Endodermal cell (in vitro differentiated cells): ENCODE results near the gene BCAM. TPM values are rescaled to one million over a fixed set of nuclear protein-coding genes. Genes with fewer than 3 reads are reported as not detected.
A peak's percentile ranks its signal among the peaks of the same experiment; 100 is the strongest.
"Not testable (repeated sequence)": the region's sequence is repeated elsewhere in the genome, so short reads cannot be mapped to it uniquely, and the experiment has no call there.

Experiments used
- DNase-seq: peaks from one replicate; pipeline ENCODE4 v3.0.0-alpha.2; 2017
- H3K27ac ChIP-seq: 2 replicates; pipeline ENCODE4 v1.5.1; 2013; ENCODE audit warnings: mild to moderate bottlenecking, low read depth, low read length, moderate library complexity
- H3K27me3 ChIP-seq: 2 replicates; pipeline ENCODE4 v1.6.1; 2013; ENCODE audit warnings: mild to moderate bottlenecking, low read length, moderate library complexity; ENCODE audit not compliant: insufficient read depth, control insufficient read depth, poor library complexity, severe bottlenecking
- H3K36me3 ChIP-seq: 2 replicates; pipeline ENCODE4 v1.7.0; 2013; ENCODE audit warnings: mild to moderate bottlenecking, low read length, moderate library complexity; ENCODE audit not compliant: control insufficient read depth, insufficient read depth
- H3K4me1 ChIP-seq: one replicate; pipeline ENCODE4 v1.7.0; 2013; ENCODE audit warnings: low read length; ENCODE audit not compliant: control insufficient read depth, insufficient read depth
- H3K4me3 ChIP-seq: 2 replicates; pipeline ENCODE4 v1.5.1; 2013; ENCODE audit warnings: mild to moderate bottlenecking, low read length, moderate library complexity
- H3K9ac ChIP-seq: 2 replicates; pipeline ENCODE4 v1.6.1; 2013; ENCODE audit warnings: mild to moderate bottlenecking, low read length, moderate library complexity; ENCODE audit not compliant: poor library complexity, severe bottlenecking; ENCODE audit errors: extremely low read depth
- H3K9me3 ChIP-seq: 2 replicates; pipeline ENCODE4 v1.6.1; 2013; ENCODE audit warnings: mild to moderate bottlenecking, low read length, moderate library complexity; ENCODE audit not compliant: control insufficient read depth
- H3K27ac Mint-ChIP-seq: 2 replicates; pipeline ENCODE4 v1.8.0; 2020; ENCODE audit warnings: mixed read lengths
- H3K27me3 Mint-ChIP-seq: 2 replicates; pipeline ENCODE4 v1.8.0; 2021; ENCODE audit warnings: mild to moderate bottlenecking, mixed read lengths; ENCODE audit not compliant: insufficient read depth
- H3K36me3 Mint-ChIP-seq: 2 replicates; pipeline ENCODE4 v1.8.0; 2020; ENCODE audit warnings: low read depth, mixed read lengths
- H3K4me1 Mint-ChIP-seq: 2 replicates; pipeline ENCODE4 v1.8.0; 2020; ENCODE audit warnings: mixed read lengths
- H3K4me3 Mint-ChIP-seq: 2 replicates; pipeline ENCODE4 v1.8.0; 2020; ENCODE audit warnings: mild to moderate bottlenecking, moderate library complexity, mixed read lengths
- H3K9me3 Mint-ChIP-seq: 2 replicates; pipeline ENCODE4 v1.8.0; 2020; ENCODE audit warnings: mild to moderate bottlenecking, mixed read lengths
- CTCF ChIP-seq: fragments of 200-600 bp; sonication (generic); conservative IDR thresholded peaks from 2 replicates; pipeline ENCODE4 v1.5.0; 2021; ENCODE audit warnings: antibody characterized with exemption, mild to moderate bottlenecking
- WGBS, 2 experiments: methylation state at CpG; one replicate each; pipeline versions ENCODE4 v1.1.5 to v1.1.7; 2013; ENCODE audit warnings: missing lambda C conversion rate in 2 of 2, mixed read lengths in 1 of 2; ENCODE audit not compliant: insufficient coverage in 1 of 2, insufficient read length in 1 of 2; 5-methylcytosine and 5-hydroxymethylcytosine counted together
- total RNA-seq, 2 donors: library from RNA; stranded (reverse); fragmentation: NEBNext Ultra II Directional in 1 of 2; extraction: Animal tissue kit (Norgen Biotek cat#: 25700) in 1 of 2; gene quantifications; 2 replicates in 1 of 2; 3 replicates in 1 of 2; pipeline ENCODE4 v1.2.1, GENCODE V29; 2021

BCAM gene
- total RNA-seq, 2 donors from 2014 or later, result 62.9 to 64.0 TPM

- no peak overlapping the region for H3K9ac ChIP-seq
- Mint-ChIP-seq H3K4me3 (no peak overlapping the region), H3K36me3 (peaks cover 62% of the 10 kb centered on the region), H3K9me3 (no peaks in the 10 kb centered on the region), H3K4me1 (peaks cover 30% of the 10 kb centered on the region), H3K27ac (peak overlapping the region; percentile 60), H3K27me3 (no peaks in the 10 kb centered on the region)
- no peak for DNase-seq
- peaks cover 67% of the 10 kb centered on the region for H3K36me3 ChIP-seq
- no peaks in the 10 kb centered on the region for H3K27me3 ChIP-seq
- no peak for TF ChIP-seq CTCF
- H3K4me3 ChIP-seq, result no peak overlapping the region
- H3K27ac ChIP-seq, result no peak overlapping the region
- H3K9me3 ChIP-seq, result no peaks in the 10 kb centered on the region
- 94 to 100% methylated on average over 4 to 10 of the region's 10 CpGs for WGBS, 2 experiments
- no peaks in the 10 kb centered on the region for H3K4me1 ChIP-seq
Measured at GRCh38 chr19:44856421-44857083, 47.6 kb downstream of the BCAM start.

GRCh38 chr19:44857837-44858236 lies 48.9 kb downstream of the BCAM start:
- no peak for DNase-seq
- Mint-ChIP-seq H3K4me3 (no peak overlapping the region), H3K27ac (no peak overlapping the region), H3K9me3 (no peaks in the 10 kb centered on the region), H3K4me1 (peaks cover 25% of the 10 kb centered on the region), H3K36me3 (peaks cover 61% of the 10 kb centered on the region), H3K27me3 (no peaks in the 10 kb centered on the region)
- TF ChIP-seq CTCF, result no peak
- no peak overlapping the region for H3K4me3 ChIP-seq
- H3K27me3 ChIP-seq, result no peaks in the 10 kb centered on the region
- no peak overlapping the region for H3K9ac ChIP-seq
- H3K27ac ChIP-seq, result no peak overlapping the region
- 99 to 100% methylated on average over 3 to 4 of the region's 4 CpGs for WGBS, 2 experiments
- peaks cover 70% of the 10 kb centered on the region for H3K36me3 ChIP-seq
- no peaks in the 10 kb centered on the region for H3K4me1 ChIP-seq
- no peaks in the 10 kb centered on the region for H3K9me3 ChIP-seq

GRCh38 chr19:44861576-44861975 lies 52.7 kb downstream of the BCAM start:
- H3K27ac Mint-ChIP-seq, H3K27me3 ChIP-seq, H3K4me3 ChIP-seq, H3K9me3 Mint-ChIP-seq, H3K9me3 ChIP-seq, H3K9ac ChIP-seq, H3K4me3 Mint-ChIP-seq, H3K27ac ChIP-seq, H3K27me3 Mint-ChIP-seq, H3K4me1 ChIP-seq, DNase-seq: not testable (repeated sequence)
- WGBS, 2 experiments, result 93 to 100% methylated on average over 1 to 2 of the region's 3 CpGs
- peaks cover 62% of the 10 kb centered on the region for H3K36me3 Mint-ChIP-seq
- H3K36me3 ChIP-seq, result peaks cover 73% of the 10 kb centered on the region
- peaks cover 15% of the 10 kb centered on the region for H3K4me1 Mint-ChIP-seq

DNA sequence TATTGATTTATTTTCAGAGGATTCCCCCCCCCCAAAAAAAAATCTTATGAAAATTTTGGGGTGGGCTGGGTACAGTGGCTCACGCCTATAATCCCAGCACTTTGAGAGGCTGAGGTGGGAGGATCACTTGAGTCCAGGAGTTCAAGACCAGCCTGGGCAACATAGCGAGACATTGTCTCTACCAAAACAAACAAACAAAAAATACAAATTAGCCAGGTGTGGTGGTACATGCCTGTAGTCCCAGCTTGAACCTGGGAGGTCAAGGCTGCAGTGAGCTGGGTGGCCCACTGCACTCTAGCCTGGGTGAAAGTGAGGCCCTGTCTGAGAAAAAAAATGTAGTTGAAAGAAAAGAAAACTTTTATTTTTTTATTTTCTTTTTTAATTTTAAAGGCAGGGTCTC lies 55.1 kb downstream of the BCAM start:
- no peak for TF ChIP-seq CTCF
- Mint-ChIP-seq H3K4me1 (peaks cover 9% of the 10 kb centered on the region), H3K27me3 (no peaks in the 10 kb centered on the region), H3K4me3 (no peak overlapping the region), H3K36me3 (peaks cover 76% of the 10 kb centered on the region), H3K27ac (no peak overlapping the region), H3K9me3 (no peaks in the 10 kb centered on the region)
- no peak overlapping the region for H3K27ac ChIP-seq
- H3K4me3 ChIP-seq, result no peak overlapping the region
- WGBS, 2 experiments, result 100% methylated on average over 2 of the region's 2 CpGs; no CpG with 5 or more reads in 1 of the 2 experiments
- DNase-seq, result no peak
- H3K9ac ChIP-seq, result no peak overlapping the region
- no peaks in the 10 kb centered on the region for H3K4me1 ChIP-seq
- H3K36me3 ChIP-seq, result peaks cover 83% of the 10 kb centered on the region
- H3K27me3 ChIP-seq, result no peaks in the 10 kb centered on the region
- no peaks in the 10 kb centered on the region for H3K9me3 ChIP-seq
